Upper lobe of left lung (tissue), 4 donors: ENCODE data around the gene JAZF1.

Experiments
- CTCF ChIP-seq, 6 experiments: fragments of 450-650 bp in 4 of 6; fragments of 200-600 bp in 2 of 6; sonication (generic) in 2 of 6; IDR thresholded peaks; one replicate each; pipeline ENCODE4 v1.5.1; 2016 to 2019; ENCODE audit warnings: antibody characterized with exemption in 6 of 6
- POLR2A ChIP-seq, 4 donors: fragments of 450-650 bp; IDR thresholded peaks; one replicate each; pipeline ENCODE4 v1.5.1; 2016 to 2017; ENCODE audit warnings: antibody characterized with exemption in 4 of 4, mild to moderate bottlenecking in 2 of 4
- POLR2AphosphoS5 ChIP-seq, 2 donors: sonication (generic); formaldehyde crosslinking; IDR thresholded peaks; one replicate each; pipeline ENCODE4 v1.5.1; 2017; ENCODE audit warnings: antibody characterized with exemption in 2 of 2

GRCh38 chr7:27876756-27877155, 303.8 kb downstream of the JAZF1 start:
- no peak for TF ChIP-seq CTCF (IDR thresholded peaks at IDR 0.05)
- TF ChIP-seq POLR2A (IDR thresholded peaks at IDR 0.05), result no peak
- no peak for TF ChIP-seq POLR2AphosphoS5 (IDR thresholded peaks at IDR 0.05)
